Natural killer cell (primary cell): Measurements from ENCODE around the gene GABRA4. TPM values are rescaled to one million over a fixed set of nuclear protein-coding genes. Genes with fewer than 3 reads are reported as not detected.

Source experiments
- ATAC-seq, 3 donors: fragments of 150-1000 bp in 2 of 3; fragments of 200-7000 bp in 1 of 3; cut with Tn5 transposase; 1 replicate in 1 of 3; 2 replicates in 2 of 3; pipeline ENCODE4 v1.10.0; 2021; ENCODE audit warnings: mild to moderate bottlenecking in 2 of 3, moderate library complexity in 2 of 3
- DNase-seq, 2 donors: peaks; one replicate each; pipeline versions ENCODE4 v3.0.0 to v3.0.0-alpha.2; 2013 to 2021; ENCODE audit warnings: mixed read lengths in 1 of 2
- H3K27ac ChIP-seq: one replicate; pipeline ENCODE4 v1.5.1; 2013; ENCODE audit warnings: mild to moderate bottlenecking, low read length
- H3K27me3 ChIP-seq: one replicate; pipeline ENCODE4 v1.6.1; 2013; ENCODE audit warnings: low read length; ENCODE audit not compliant: control insufficient read depth, insufficient read depth
- H3K36me3 ChIP-seq: one replicate; pipeline ENCODE4 v1.6.1; 2013; ENCODE audit warnings: low read length; ENCODE audit not compliant: control insufficient read depth, insufficient read depth
- H3K4me1 ChIP-seq: one replicate; pipeline ENCODE4 v1.6.1; 2013; ENCODE audit warnings: low read length; ENCODE audit not compliant: control insufficient read depth, insufficient read depth
- H3K4me3 ChIP-seq: one replicate; pipeline ENCODE4 v1.5.1; 2013; ENCODE audit warnings: low read length
- H3K9me3 ChIP-seq: one replicate; pipeline ENCODE4 v1.6.1; 2013; ENCODE audit warnings: low read length; ENCODE audit not compliant: control insufficient read depth, insufficient read depth
- H3K27ac Mint-ChIP-seq, 2 donors: one replicate each; pipeline ENCODE4 v1.8.0; 2022; ENCODE audit warnings: mild to moderate bottlenecking in 2 of 2, mixed read lengths in 2 of 2, moderate library complexity in 1 of 2
- H3K27me3 Mint-ChIP-seq, 2 donors: one replicate each; pipeline ENCODE4 v1.8.0; 2022; ENCODE audit warnings: low read depth in 2 of 2, mixed read lengths in 2 of 2
- H3K36me3 Mint-ChIP-seq: one replicate; pipeline ENCODE4 v1.8.0; 2022; ENCODE audit warnings: mixed read lengths
- H3K4me1 Mint-ChIP-seq, 2 donors: one replicate each; pipeline ENCODE4 v1.8.0; 2022; ENCODE audit warnings: mixed read lengths in 2 of 2
- H3K4me3 Mint-ChIP-seq: one replicate; pipeline ENCODE4 v1.8.0; 2022; ENCODE audit warnings: mild to moderate bottlenecking, moderate library complexity, mixed read lengths
- H3K9me3 Mint-ChIP-seq, 2 donors: one replicate each; pipeline ENCODE4 v1.8.0; 2022; ENCODE audit warnings: mixed read lengths in 2 of 2
- WGBS: methylation state at CpG from one replicate; pipeline ENCODE4 v1.1.7; 2013; ENCODE audit warnings: missing lambda C conversion rate; ENCODE audit not compliant: insufficient coverage; 5-methylcytosine and 5-hydroxymethylcytosine counted together
- intact Hi-C: fragments of 100-400 bp; cut with micrococcal nuclease; formaldehyde crosslinking; loops from one replicate; pipeline ENCODE4 v1.14.2; 2022
- total RNA-seq, 4 donors: library from RNA; stranded (reverse); fragments of 120-200 nt in 1 of 4; gene quantifications; one replicate each; pipeline versions ENCODE4 v1.2.3 to v1.2.4, GENCODE V29; 2013 to 2022
- TF ChIP-seq, protein P1 (sequence below): fragments of 200-600 bp; IDR thresholded peaks from one replicate; pipeline ENCODE4 v1.8.0; 2022; ENCODE audit warnings: antibody characterized with exemption

Gene GABRA4
- total RNA-seq, 3 donors from 2014 or later (not counting 1 experiment from before 2014, with no cell fraction given) = not detected

DNA sequence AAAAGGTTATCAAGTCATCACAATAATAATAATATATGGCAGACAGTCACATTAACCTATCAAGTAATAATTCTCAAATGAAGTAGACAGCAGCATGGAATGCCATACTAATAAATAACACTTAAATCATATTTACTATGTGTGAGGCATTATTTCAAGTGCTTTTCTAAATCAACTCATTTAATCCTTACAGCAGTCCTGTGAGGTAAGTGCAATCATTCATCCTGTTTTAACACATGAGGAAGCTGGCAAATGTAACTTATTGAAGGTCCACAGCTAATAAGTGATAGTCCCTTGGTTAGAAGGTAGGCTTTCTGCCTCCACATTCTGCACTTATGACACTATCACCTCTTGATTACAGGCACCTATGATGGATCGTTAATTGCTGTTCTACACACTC, 24.5 kb downstream of the GABRA4 start:
- Mint-ChIP-seq H3K9me3 (no peaks in the 10 kb centered on the region), H3K4me1 (no peaks in the 10 kb centered on the region), H3K36me3 (no peaks in the 10 kb centered on the region), H3K27ac (no peak overlapping the region), H3K27me3 (peaks cover 11 to 31% of the 10 kb centered on the region in 2 donors), H3K4me3 (no peak overlapping the region)
- no peak overlapping the region for H3K27ac ChIP-seq
- no CpG with 5 or more reads among the region's 1 CpG for WGBS
- ATAC-seq = no peak
- no peak for DNase-seq
- H3K9me3 ChIP-seq = no peaks in the 10 kb centered on the region
- intact Hi-C loops = no loop called here
- no peaks in the 10 kb centered on the region for H3K4me1 ChIP-seq
- TF ChIP-seq, protein P1, sequence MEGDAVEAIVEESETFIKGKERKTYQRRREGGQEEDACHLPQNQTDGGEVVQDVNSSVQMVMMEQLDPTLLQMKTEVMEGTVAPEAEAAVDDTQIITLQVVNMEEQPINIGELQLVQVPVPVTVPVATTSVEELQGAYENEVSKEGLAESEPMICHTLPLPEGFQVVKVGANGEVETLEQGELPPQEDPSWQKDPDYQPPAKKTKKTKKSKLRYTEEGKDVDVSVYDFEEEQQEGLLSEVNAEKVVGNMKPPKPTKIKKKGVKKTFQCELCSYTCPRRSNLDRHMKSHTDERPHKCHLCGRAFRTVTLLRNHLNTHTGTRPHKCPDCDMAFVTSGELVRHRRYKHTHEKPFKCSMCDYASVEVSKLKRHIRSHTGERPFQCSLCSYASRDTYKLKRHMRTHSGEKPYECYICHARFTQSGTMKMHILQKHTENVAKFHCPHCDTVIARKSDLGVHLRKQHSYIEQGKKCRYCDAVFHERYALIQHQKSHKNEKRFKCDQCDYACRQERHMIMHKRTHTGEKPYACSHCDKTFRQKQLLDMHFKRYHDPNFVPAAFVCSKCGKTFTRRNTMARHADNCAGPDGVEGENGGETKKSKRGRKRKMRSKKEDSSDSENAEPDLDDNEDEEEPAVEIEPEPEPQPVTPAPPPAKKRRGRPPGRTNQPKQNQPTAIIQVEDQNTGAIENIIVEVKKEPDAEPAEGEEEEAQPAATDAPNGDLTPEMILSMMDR = no peak
- H3K27me3 ChIP-seq = peaks cover 3% of the 10 kb centered on the region
- H3K36me3 ChIP-seq = no peaks in the 10 kb centered on the region
- no peak overlapping the region for H3K4me3 ChIP-seq

- Histone ChIP-seq H3K27ac (no peak overlapping the region), H3K4me1 (no peaks in the 10 kb centered on the region), H3K36me3 (no peaks in the 10 kb centered on the region), H3K4me3 (no peak overlapping the region), H3K9me3 (no peaks in the 10 kb centered on the region), H3K27me3 (peaks cover 3% of the 10 kb centered on the region)
- WGBS = 96% methylated on average over 2 of the region's 2 CpGs
- no peak overlapping the region for H3K27ac Mint-ChIP-seq
- no peaks in the 10 kb centered on the region for H3K9me3 Mint-ChIP-seq
- H3K36me3 Mint-ChIP-seq = no peaks in the 10 kb centered on the region
- TF ChIP-seq, protein P1 = no peak
- intact Hi-C loops = no loop called here
- DNase-seq (no peak), ATAC-seq (no peak)
- H3K27me3 Mint-ChIP-seq = peaks cover 11 to 43% of the 10 kb centered on the region in 2 donors
- no peaks in the 10 kb centered on the region for H3K4me1 Mint-ChIP-seq
- H3K4me3 Mint-ChIP-seq = no peak overlapping the region
Measured at GRCh38 chr4:46967631-46968030, 25.8 kb downstream of the GABRA4 start.

- H3K27me3 ChIP-seq = no peaks in the 10 kb centered on the region
- H3K27ac Mint-ChIP-seq = no peak overlapping the region
- no peaks in the 10 kb centered on the region for H3K36me3 Mint-ChIP-seq
- TF ChIP-seq, protein P1 = no peak
- peaks cover 6 to 22% of the 10 kb centered on the region in 2 donors for H3K27me3 Mint-ChIP-seq
- no peak for ATAC-seq
- WGBS = 71% methylated on average over 1 of the region's 2 CpGs
- H3K4me3 ChIP-seq = no peak overlapping the region
- H3K9me3 ChIP-seq = no peaks in the 10 kb centered on the region
- no peaks in the 10 kb centered on the region for H3K4me1 ChIP-seq
- H3K4me1 Mint-ChIP-seq = no peaks in the 10 kb centered on the region
- no peaks in the 10 kb centered on the region for H3K36me3 ChIP-seq
- no peak overlapping the region for H3K4me3 Mint-ChIP-seq
- H3K27ac ChIP-seq = no peak overlapping the region
- DNase-seq = no peak
- intact Hi-C loops = no loop called here
- H3K9me3 Mint-ChIP-seq = no peaks in the 10 kb centered on the region
Measured at GRCh38 chr4:46958742-46959488, 34.5 kb downstream of the GABRA4 start.

GRCh38 chr4:46956451-46956850, 36.9 kb downstream of the GABRA4 start:
- no peaks in the 10 kb centered on the region for H3K36me3 ChIP-seq
- DNase-seq (no peak), ATAC-seq (no peak)
- no peaks in the 10 kb centered on the region for H3K9me3 ChIP-seq
- no peaks in the 10 kb centered on the region for H3K27me3 ChIP-seq
- no peaks in the 10 kb centered on the region for H3K9me3 Mint-ChIP-seq
- H3K4me3 Mint-ChIP-seq = no peak overlapping the region
- no peak overlapping the region for H3K4me3 ChIP-seq
- intact Hi-C loops = no loop called here
- peaks cover 3 to 13% of the 10 kb centered on the region in 2 donors for H3K27me3 Mint-ChIP-seq
- H3K4me1 ChIP-seq = no peaks in the 10 kb centered on the region
- H3K27ac Mint-ChIP-seq = no peak overlapping the region
- H3K4me1 Mint-ChIP-seq = no peaks in the 10 kb centered on the region
- TF ChIP-seq, protein P1 = no peak
- no peak overlapping the region for H3K27ac ChIP-seq
- H3K36me3 Mint-ChIP-seq = no peaks in the 10 kb centered on the region
- WGBS = 75% methylated on average over 4 of the region's 4 CpGs
